B cell (primary cell): ENCODE results near the gene TRMT2A. TPM values are rescaled to one million over a fixed set of nuclear protein-coding genes. Genes with fewer than 3 reads are reported as not detected.

Experiments
- ATAC-seq: fragments of 200-7000 bp; cut with Tn5 transposase; one replicate; pipeline ENCODE4 v1.10.0; 2021; ENCODE audit warnings: low read depth, mild to moderate bottlenecking, moderate number of reproducible peaks, moderate library complexity
- CTCF ChIA-PET: fragments of 350-600 bp; sonication (Branson Sonifier 250); formaldehyde crosslinking; loops from one replicate; lab custom pipeline; 2021; ENCODE audit warnings: antibody characterized with exemption, inconsistent platforms; lab: Charles Lee
- POLR2A ChIA-PET: fragments of 350-600 bp; sonication (Branson Sonifier 250); formaldehyde crosslinking; loops from one replicate; lab custom pipeline; 2021; ENCODE audit warnings: antibody characterized with exemption; lab: Charles Lee
- DNase-seq: peaks from one replicate; pipeline ENCODE4 v3.0.0; 2013
- H2AFZ ChIP-seq: 2 replicates; pipeline ENCODE4 v1.6.1; 2012; ENCODE audit warnings: mild to moderate bottlenecking, low read depth, low read length; ENCODE audit not compliant: insufficient read depth, poor library complexity, severe bottlenecking
- H3K27ac ChIP-seq, 2 donors: 1 replicate in 1 of 2; 2 replicates in 1 of 2; pipeline ENCODE4 v1.5.1; 2012 to 2013; ENCODE audit warnings: low read length in 2 of 2, mild to moderate bottlenecking in 2 of 2, moderate library complexity in 1 of 2
- H3K27me3 ChIP-seq, 4 experiments: fragments of 200-600 bp in 1 of 4; sonication (generic) in 1 of 4; replicated peaks in 1 of 4; 1 replicate in 2 of 4; 2 replicates in 2 of 4; pipeline versions ENCODE4 v1.6.1 to v1.7.0; 2013 to 2016; ENCODE audit warnings: low read length in 3 of 4, mild to moderate bottlenecking in 2 of 4, mixed read lengths in 1 of 4, moderate library complexity in 1 of 4; ENCODE audit not compliant: insufficient read depth in 4 of 4, control insufficient read depth in 3 of 4; ENCODE audit errors: control extremely low read depth in 1 of 4
- H3K36me3 ChIP-seq, 2 experiments: replicated peaks in 1 of 2; 1 replicate in 1 of 2; 2 replicates in 1 of 2; pipeline versions ENCODE4 v1.6.1 to v1.7.1; 2013; ENCODE audit warnings: low read length in 1 of 2; ENCODE audit not compliant: insufficient read depth in 2 of 2, control insufficient read depth in 1 of 2; ENCODE audit errors: control extremely low read depth in 1 of 2, extremely low read depth in 1 of 2
- H3K4me1 ChIP-seq, 2 donors: fragments of 200-600 bp in 1 of 2; sonication (generic) in 1 of 2; 1 replicate in 1 of 2; 2 replicates in 1 of 2; pipeline versions ENCODE4 v1.5.1 to v1.6.1; 2013 to 2017; ENCODE audit warnings: low read length in 2 of 2; ENCODE audit not compliant: control insufficient read depth in 2 of 2, insufficient read depth in 2 of 2
- H3K4me2 ChIP-seq: replicated peaks from 2 replicates; pipeline ENCODE3; 2012; ENCODE audit warnings: mild to moderate bottlenecking, low read depth, low read length; ENCODE audit not compliant: poor library complexity, severe bottlenecking
- H3K4me3 ChIP-seq, 5 experiments: fragments of 200-600 bp in 1 of 5; sonication (generic) in 1 of 5; 1 replicate in 3 of 5; 2 replicates in 2 of 5; pipeline versions ENCODE4 v1.5.1 to v1.7.0; 2011 to 2016; ENCODE audit warnings: low read length in 4 of 5, mild to moderate bottlenecking in 4 of 5, low read depth in 2 of 5, control low read depth in 1 of 5, moderate library complexity in 1 of 5; ENCODE audit not compliant: insufficient read depth in 1 of 5; ENCODE audit errors: control extremely low read depth in 1 of 5, extremely low read depth in 1 of 5
- H3K79me2 ChIP-seq: fragments of 200-600 bp; sonication (generic); one replicate; pipeline ENCODE4 v1.6.0; 2016; ENCODE audit warnings: low read length; ENCODE audit not compliant: control insufficient read depth, insufficient read depth
- H3K9ac ChIP-seq: fragments of 200-600 bp; sonication (generic); 2 replicates; pipeline ENCODE4 v1.6.1; 2017; ENCODE audit warnings: mild to moderate bottlenecking, low read length, moderate library complexity
- H3K9me3 ChIP-seq, 3 donors: one replicate each; pipeline versions ENCODE4 v1.6.1 to v1.7.1; 2013; ENCODE audit warnings: low read length in 2 of 3; ENCODE audit not compliant: control insufficient read depth in 2 of 3, insufficient read depth in 1 of 3; ENCODE audit errors: control extremely low read depth in 1 of 3
- H4K20me1 ChIP-seq: 2 replicates; pipeline ENCODE4 v1.6.0; 2012; ENCODE audit warnings: mild to moderate bottlenecking, low read length; ENCODE audit not compliant: insufficient read depth, control insufficient read depth, poor library complexity, severe bottlenecking
- H3K27ac Mint-ChIP-seq: one replicate; pipeline ENCODE4 v1.8.0; 2021; ENCODE audit warnings: mixed read lengths
- H3K27me3 Mint-ChIP-seq: one replicate; pipeline ENCODE4 v1.8.0; 2021; ENCODE audit warnings: mixed read lengths
- H3K4me1 Mint-ChIP-seq: one replicate; pipeline ENCODE4 v1.8.0; 2021; ENCODE audit warnings: mixed read lengths
- H3K4me3 Mint-ChIP-seq: one replicate; pipeline ENCODE4 v1.8.0; 2021; ENCODE audit warnings: mixed read lengths
- H3K9me3 Mint-ChIP-seq: one replicate; pipeline ENCODE4 v1.8.0; 2022; ENCODE audit warnings: mixed read lengths; ENCODE audit not compliant: insufficient read depth
- CTCF ChIP-seq: fragments of 200-600 bp; IDR thresholded peaks from one replicate; pipeline ENCODE4 v1.8.0; 2022; ENCODE audit warnings: antibody characterized with exemption, mild to moderate bottlenecking
- EZH2 ChIP-seq: IDR thresholded peaks from 2 replicates; pipeline ENCODE4 v1.6.1; 2012; ENCODE audit warnings: borderline replicate concordance, low read depth, mild to moderate bottlenecking, moderate library complexity, low read length; ENCODE audit not compliant: insufficient read depth, poor library complexity, severe bottlenecking
- WGBS: methylation state at CpG from one replicate; pipeline ENCODE4 v1.1.5; 2013; ENCODE audit warnings: missing lambda C conversion rate; ENCODE audit not compliant: insufficient coverage; 5-methylcytosine and 5-hydroxymethylcytosine counted together
- intact Hi-C: fragments of 100-400 bp; cut with micrococcal nuclease; formaldehyde crosslinking; loops from one replicate; pipeline ENCODE4 v1.10.0; 2022
- polyA plus RNA-seq: library from polyadenylated mRNA; depleted of rRNA; stranded (reverse); fragments of >200 nt; gene quantifications from 2 replicates; pipeline ENCODE4 v1.2.3, GENCODE V29; 2012
- total RNA-seq, 2 donors: library from RNA; stranded (reverse); fragments of 120-200 nt in 1 of 2; gene quantifications; 1 replicate in 1 of 2; 2 replicates in 1 of 2; pipeline versions ENCODE4 v1.2.3 to v1.2.4, GENCODE V29; 2013 to 2022

TRMT2A gene
- total and polyA plus RNA-seq, 2 donors (not counting 1 experiment from before 2014, with no cell fraction given): 95.7 to 144 TPM

- peaks cover 7% of the 10 kb centered on the region for H3K4me1 Mint-ChIP-seq
- Histone ChIP-seq H3K4me1 (peaks cover 0 to 12% of the 10 kb centered on the region in 2 donors), H3K4me2 (no peak overlapping the region), H2AFZ (no peak overlapping the region), H4K20me1 (no peaks in the 10 kb centered on the region), H3K9ac (no peak overlapping the region), H3K79me2 (no peaks in the 10 kb centered on the region), H3K27ac (no peak overlapping the region), H3K36me3 (peaks cover 0 to 53% of the 10 kb centered on the region in 2 experiments), H3K4me3 (no peak overlapping the region), H3K27me3 (no peaks in the 10 kb centered on the region), H3K9me3 (no peaks in the 10 kb centered on the region)
- POLR2A ChIA-PET: interaction anchor here (0.6 kb wide), 1 partner anchor 9 kb away, joined by 3 read pairs; the partner anchor contains the start of gene TRMT2A
- DNase-seq (no peak), ATAC-seq (no peak)
- no peak for TF ChIP-seq EZH2
- TF ChIP-seq CTCF: no peak
- 93% methylated on average over 13 of the region's 13 CpGs for WGBS
- no peaks in the 10 kb centered on the region for H3K9me3 Mint-ChIP-seq
- no peak overlapping the region for H3K4me3 Mint-ChIP-seq
- intact Hi-C loops: no loop called here
- no peak overlapping the region for H3K27ac Mint-ChIP-seq
- H3K27me3 Mint-ChIP-seq: no peaks in the 10 kb centered on the region
- CTCF ChIA-PET: no interaction called here
These were observed 8.9 kb downstream of the TRMT2A start for GRCh38 chr22:20107951-20108756.

GRCh38 chr22:20107471-20107901, 9.5 kb downstream of the TRMT2A start:
- DNase-seq: no peak
- Histone ChIP-seq H3K4me1 (peaks cover 0 to 12% of the 10 kb centered on the region in 2 donors), H3K9ac (no peak overlapping the region), H3K36me3 (peaks cover 0 to 47% of the 10 kb centered on the region in 2 experiments), H3K27ac (no peak overlapping the region), H3K9me3 (no peaks in the 10 kb centered on the region), H2AFZ (no peak overlapping the region), H3K27me3 (no peaks in the 10 kb centered on the region), H3K4me2 (no peak overlapping the region), H3K79me2 (no peaks in the 10 kb centered on the region), H3K4me3 (no peak overlapping the region), H4K20me1 (no peaks in the 10 kb centered on the region)
- WGBS: 100% methylated on average over 7 of the region's 7 CpGs
- H3K9me3 Mint-ChIP-seq: no peaks in the 10 kb centered on the region
- no peak for TF ChIP-seq EZH2
- TF ChIP-seq CTCF: no peak
- ChIA-PET POLR2A (no interaction called here), CTCF (no interaction called here)
- no peak overlapping the region for H3K4me3 Mint-ChIP-seq
- H3K27ac Mint-ChIP-seq: no peak overlapping the region
- no peak for ATAC-seq
- intact Hi-C loops: no loop called here
- no peaks in the 10 kb centered on the region for H3K27me3 Mint-ChIP-seq
- H3K4me1 Mint-ChIP-seq: peaks cover 7% of the 10 kb centered on the region
